DOHH2 (cell line): ENCODE measurements around the gene MYBPC2.

Experiments used
- EZH2phosphoT487 ChIP-seq: fragments of 200-600 bp; sonication (generic); IDR thresholded peaks from 2 replicates; pipeline ENCODE4 v1.6.1; 2017; ENCODE audit warnings: borderline replicate concordance, mild to moderate bottlenecking, antibody characterized with exemption, low read length, moderate library complexity, mixed read lengths
- TF ChIP-seq, protein P1 (sequence below): fragments of 200-600 bp; sonication (generic); IDR thresholded peaks from one replicate; pipeline ENCODE4 v1.5.1; 2014; ENCODE audit warnings: antibody characterized with exemption, mild to moderate bottlenecking, low read depth, low read length; ENCODE audit not compliant: poor library complexity, severe bottlenecking

DNA sequence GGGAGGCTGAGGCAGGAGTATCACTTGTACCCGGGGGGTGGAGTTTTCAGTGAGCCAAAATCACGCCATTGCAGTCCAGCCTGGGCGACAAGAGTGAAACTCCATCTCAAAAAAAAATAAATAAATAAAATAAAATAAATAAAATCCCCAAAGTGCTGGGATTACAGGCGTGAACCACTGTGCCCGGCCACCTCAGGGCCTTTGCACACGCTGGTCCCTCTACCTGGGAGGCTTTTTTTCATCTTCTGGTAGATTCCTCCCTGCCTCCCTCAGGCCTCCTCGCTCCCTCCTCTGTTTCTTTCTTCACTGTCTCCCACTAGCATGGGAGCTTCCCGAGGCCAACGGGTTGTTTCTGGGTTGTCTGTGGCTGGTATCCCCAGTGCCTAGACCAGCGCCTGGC is 15.1 kb downstream of the MYBPC2 start:
- TF ChIP-seq, protein P1, sequence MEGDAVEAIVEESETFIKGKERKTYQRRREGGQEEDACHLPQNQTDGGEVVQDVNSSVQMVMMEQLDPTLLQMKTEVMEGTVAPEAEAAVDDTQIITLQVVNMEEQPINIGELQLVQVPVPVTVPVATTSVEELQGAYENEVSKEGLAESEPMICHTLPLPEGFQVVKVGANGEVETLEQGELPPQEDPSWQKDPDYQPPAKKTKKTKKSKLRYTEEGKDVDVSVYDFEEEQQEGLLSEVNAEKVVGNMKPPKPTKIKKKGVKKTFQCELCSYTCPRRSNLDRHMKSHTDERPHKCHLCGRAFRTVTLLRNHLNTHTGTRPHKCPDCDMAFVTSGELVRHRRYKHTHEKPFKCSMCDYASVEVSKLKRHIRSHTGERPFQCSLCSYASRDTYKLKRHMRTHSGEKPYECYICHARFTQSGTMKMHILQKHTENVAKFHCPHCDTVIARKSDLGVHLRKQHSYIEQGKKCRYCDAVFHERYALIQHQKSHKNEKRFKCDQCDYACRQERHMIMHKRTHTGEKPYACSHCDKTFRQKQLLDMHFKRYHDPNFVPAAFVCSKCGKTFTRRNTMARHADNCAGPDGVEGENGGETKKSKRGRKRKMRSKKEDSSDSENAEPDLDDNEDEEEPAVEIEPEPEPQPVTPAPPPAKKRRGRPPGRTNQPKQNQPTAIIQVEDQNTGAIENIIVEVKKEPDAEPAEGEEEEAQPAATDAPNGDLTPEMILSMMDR, result no peak
- no peak for TF ChIP-seq EZH2phosphoT487
